ENCODE data around the gene ABCA12.

The ABCA12 gene

DNA sequence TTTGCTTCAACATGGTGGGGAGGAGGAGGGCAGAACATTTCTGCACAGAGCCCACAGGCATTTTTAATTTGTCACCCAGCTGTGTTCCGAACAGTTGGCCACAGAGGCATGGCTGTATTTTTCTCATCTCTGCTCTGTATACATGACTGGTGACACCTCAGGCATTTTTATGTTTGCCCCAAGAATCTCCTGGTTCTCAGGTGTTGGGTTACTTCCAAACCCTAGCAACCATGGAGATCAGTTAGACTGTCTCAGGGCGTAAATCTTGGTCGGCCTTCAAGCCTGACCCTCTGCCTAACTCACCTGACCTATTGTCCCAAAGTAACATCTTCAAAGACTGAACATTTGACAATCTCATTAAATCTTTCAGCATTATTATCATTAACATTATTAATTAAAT lies 100.0 kb downstream of the ABCA12 start:
- DNase-seq (ENCODE audit: low read depth in 2 of 2), result no peak

DNA sequence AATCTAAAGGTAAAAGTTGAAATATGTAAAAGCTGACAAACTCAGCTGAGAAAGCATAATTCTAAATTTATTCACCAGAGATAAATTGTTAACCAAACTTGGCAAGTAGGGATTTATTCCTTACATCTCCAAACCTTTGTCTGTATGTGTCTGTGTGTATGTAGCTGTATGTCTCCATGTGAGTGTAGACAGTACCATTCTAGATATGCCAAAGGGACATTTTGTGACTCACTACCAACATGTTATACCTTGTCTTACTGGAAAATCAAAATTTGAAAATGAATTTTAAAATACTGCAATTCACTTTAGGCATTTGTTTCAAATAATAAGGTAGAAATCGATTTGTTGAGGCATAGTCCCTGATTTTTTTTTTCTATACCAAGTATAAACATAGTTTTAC lies 102.1 kb downstream of the ABCA12 start:
- no peak for DNase-seq (ENCODE audit: low read depth in 2 of 2)

DNA sequence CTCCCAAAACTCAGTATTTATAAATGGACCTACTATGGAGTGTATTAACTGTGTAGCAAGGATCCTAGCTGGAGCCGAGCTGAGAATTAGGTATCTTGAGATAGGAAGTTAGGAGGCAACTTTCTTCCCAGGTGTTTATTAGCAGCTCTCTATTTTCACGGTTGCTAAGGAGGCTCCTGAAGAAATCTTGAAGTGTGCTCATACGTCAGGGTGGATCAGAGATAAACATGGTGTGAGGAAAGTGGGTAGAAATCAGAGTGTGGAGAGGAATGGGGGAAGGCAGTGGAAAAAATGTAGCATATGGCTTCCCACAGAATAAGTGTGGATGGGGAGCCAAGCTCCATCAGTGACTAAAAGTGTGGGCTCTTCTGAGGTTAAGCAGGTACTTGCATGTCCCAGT lies 104.3 kb downstream of the ABCA12 start:
- no peak for DNase-seq (ENCODE audit: low read depth in 2 of 2)

DNA sequence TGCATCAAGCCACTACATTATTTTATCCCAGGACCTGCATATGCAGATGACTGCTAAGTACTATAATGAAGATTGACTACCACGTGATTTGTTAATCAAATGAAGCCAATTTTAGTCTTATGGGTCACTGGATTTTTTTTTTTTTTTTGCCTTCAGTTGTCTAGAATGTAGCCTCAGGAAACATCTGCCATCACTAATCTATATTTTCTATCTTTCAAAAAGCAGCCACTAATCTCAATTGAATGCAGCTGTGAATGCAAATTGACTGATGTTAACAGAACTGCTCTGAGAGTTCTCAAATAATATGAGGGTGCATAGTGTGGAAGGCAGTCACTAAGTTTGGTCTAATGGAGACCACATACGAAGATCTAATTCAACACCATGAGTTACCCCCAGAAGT lies 106.3 kb downstream of the ABCA12 start:
- DNase-seq (ENCODE audit: low read depth in 2 of 2), result no peak

GRCh38 chr2:215031321-215031720 lies 107.1 kb downstream of the ABCA12 start:
- no peak for DNase-seq (ENCODE audit: low read depth in 2 of 2)

DNA sequence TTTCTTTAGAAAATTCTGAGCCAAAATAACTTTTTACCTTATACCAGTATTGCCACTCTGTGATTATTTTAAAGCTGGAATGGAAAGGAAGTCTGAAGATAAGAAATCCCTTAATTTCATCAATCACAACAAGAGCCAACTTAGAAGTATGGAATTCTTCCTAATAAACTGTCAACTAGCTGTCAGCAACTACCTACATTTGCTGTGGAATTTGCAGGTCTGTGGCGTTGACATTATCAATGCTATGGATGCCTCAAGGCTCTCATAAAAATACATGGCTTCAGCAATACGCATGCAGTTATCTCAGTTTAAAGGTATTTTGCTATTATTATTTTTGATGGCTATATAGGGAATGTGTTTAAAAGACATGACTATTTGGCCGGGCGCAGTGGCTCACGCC lies 108.5 kb downstream of the ABCA12 start:
- no peak for DNase-seq (ENCODE audit: low read depth in 2 of 2)

- no peak for DNase-seq (ENCODE audit: low read depth in 2 of 2)
These were observed 110.2 kb downstream of the ABCA12 start for GRCh38 chr2:215028231-215028630.

DNA sequence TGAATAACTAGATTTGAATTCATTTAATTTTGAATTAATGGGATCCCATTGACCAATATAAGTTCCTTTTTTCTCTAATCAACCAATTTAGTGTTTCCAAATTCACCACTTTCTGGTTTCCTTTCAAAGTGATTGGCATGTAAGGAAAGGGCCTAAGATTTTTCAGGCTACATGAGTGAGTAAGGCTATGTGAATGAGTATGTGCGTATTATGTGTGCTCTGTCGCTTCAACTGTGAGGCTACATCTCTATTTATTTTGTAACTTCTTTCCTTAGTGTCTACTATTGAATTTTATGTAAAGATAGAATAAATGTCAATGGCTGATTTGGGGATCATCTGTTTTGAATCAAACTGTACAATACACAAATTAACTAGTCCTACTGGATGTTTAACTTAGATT lies 110.6 kb downstream of the ABCA12 start:
- no peak for DNase-seq (ENCODE audit: low read depth in 2 of 2)

GRCh38 chr2:215022910-215023309 lies 115.5 kb downstream of the ABCA12 start:
- DNase-seq (ENCODE audit: low read depth in 2 of 2), result no peak

DNA sequence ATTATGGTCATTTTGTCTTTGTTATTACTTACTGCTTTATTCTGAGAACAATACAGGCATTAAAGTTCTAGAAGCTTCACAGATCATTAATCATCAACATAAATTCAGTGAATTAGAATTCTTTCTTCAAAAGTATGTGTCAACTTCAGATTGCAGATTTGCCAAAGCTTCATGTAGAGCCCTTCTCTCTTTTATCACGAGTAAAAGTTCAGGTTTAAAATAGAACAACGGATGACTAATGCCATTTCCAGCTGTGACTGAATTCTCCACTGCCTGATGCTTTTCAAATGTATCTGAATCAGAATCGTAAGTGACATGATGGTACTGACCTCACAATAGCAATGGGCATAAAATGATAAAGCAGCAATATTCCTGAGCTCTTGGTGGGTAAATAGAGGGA lies 116.0 kb downstream of the ABCA12 start:
- DNase-seq (ENCODE audit: low read depth in 2 of 2), result no peak

DNA sequence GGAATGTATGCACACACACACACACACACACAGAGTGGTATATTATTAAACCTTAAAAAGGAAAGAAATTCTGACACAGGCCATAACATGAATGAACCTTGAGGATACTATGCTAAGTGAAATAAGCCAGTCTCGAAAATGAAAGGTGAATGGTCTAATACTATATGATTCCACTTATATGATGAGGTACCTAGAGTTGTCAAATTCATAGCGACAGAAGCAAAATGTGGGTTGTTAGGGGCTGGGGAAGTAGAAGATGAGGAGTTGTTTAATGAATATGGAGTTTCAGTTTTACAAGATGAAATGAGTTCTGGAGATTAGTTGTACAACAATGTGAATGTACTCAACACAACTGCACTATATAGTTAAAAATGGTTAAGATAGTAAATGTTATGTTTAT lies 118.1 kb downstream of the ABCA12 start:
- DNase-seq (ENCODE audit: low read depth in 2 of 2), result no peak

GRCh38 chr2:215019521-215020145 lies 118.8 kb downstream of the ABCA12 start:
- DNase-seq (ENCODE audit: low read depth in 2 of 2), result no peak

GRCh38 chr2:215019085-215019484 lies 119.3 kb downstream of the ABCA12 start:
- DNase-seq (ENCODE audit: low read depth in 2 of 2), result no peak

DNA sequence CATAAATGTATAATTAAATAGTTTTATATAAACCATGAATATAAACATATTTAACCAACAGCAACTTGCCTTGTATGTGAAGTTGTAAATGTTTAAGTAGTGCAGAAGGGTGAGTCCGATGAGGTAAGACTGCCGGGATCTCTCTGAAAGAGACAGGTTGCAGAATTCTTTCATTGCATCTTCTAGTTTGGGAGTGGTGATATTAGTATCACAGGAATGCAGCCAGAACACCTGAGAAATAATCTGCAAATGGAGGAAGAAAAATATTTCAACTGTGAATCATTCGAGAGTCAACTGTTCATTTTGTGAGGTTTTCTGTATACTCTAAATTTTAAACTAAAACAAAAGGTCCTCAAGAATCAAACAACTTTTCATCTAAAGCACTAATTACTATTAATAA lies 123.0 kb downstream of the ABCA12 start:
- DNase-seq (ENCODE audit: low read depth in 2 of 2), result no peak

DNA sequence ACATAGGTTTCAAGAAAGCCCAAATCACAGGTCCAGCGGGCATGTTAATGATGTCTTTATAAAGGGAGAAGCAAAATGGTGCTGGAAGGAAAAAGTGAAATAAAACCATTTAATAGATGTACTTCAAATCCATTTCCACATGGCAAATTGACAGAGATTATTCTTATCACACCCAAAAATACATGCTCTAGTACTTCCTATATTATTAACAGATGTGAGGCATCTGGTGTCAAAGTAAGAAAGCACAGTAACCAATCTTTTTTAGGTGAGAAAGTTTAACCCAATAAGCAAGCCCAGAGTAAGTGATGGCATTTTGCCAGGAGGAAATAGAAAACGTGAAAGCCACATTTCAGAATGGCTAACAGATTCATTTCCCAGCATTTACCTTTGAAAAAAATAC lies 128.0 kb downstream of the ABCA12 start:
- no peak for DNase-seq (ENCODE audit: low read depth in 2 of 2)

- DNase-seq (ENCODE audit: low read depth in 2 of 2), result no peak
These were observed 135.4 kb downstream of the ABCA12 start for GRCh38 chr2:215003001-215003400.

GRCh38 chr2:215002500-215002899 lies 135.9 kb downstream of the ABCA12 start:
- DNase-seq (ENCODE audit: low read depth in 2 of 2), result no peak

DNA sequence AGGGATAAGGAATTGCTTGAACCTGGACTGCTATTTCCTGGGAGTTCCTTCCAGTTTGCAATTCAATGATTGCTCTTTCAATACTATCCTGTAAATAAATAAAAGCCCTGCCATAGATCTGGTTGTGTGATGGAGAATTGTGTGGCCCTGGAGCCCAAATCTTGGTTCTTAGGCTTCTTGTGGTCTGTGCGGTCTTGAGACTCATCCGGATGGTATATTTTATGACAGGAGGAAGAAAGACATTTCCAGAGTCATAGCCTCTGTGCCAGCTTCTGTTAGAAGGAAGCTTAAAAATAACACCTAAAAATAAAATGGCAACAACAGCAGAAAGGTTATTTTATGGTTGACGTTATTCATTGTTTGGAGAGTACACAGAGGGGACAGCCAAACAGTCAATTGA lies 137.7 kb downstream of the ABCA12 start:
- no peak for DNase-seq (ENCODE audit: low read depth in 2 of 2)

GRCh38 chr2:214995926-214996670 lies 142.3 kb downstream of the ABCA12 start:
- no peak for DNase-seq (ENCODE audit: low read depth in 2 of 2)

DNA sequence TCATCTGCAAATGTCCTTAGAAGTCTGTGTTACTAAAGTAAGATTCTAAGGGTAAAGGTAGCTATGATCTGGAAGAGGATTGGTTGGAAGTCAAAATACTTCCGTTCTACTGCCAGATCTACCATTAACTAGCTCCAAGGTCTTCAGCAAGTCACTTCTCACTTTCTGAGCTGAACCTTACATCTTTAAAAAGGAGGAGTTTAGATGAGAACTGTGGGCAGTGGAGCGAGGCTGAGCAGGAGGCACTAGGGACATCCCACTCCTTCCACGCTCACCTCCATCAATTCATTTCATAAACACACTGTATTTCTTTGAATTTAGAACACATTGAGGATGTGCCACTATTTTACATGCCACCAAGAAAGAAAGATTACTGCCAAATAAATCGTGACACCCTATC lies 143.0 kb downstream of the ABCA12 start:
- DNase-seq (ENCODE audit: low read depth in 2 of 2), result no peak

GRCh38 chr2:214992911-214993310 lies 145.5 kb downstream of the ABCA12 start:
- no peak for DNase-seq (ENCODE audit: low read depth in 2 of 2)

DNA sequence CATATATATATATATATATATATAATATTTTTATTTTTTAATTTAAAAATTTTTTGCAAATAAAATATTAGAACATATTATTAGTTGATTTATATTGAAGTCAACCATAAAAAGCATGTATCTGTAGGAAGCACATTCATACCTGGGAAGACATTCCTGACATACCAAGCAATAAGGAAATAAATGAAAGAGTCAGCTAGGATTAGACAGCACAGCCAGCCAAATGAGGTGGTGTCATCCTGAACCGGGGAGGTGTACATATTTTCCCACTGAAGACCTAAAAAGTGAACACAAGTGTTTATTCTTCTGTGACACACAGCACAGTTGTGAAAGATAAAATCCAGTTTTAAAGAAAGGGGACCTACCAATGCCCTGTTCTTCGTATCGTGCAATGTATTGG lies 149.2 kb downstream of the ABCA12 start:
- DNase-seq (ENCODE audit: low read depth in 2 of 2), result no peak

- DNase-seq (ENCODE audit: low read depth in 2 of 2), result no peak
These were observed 151.2 kb downstream of the ABCA12 start for GRCh38 chr2:214987261-214987660.

GRCh38 chr2:214985619-214986018 lies 152.8 kb downstream of the ABCA12 start:
- DNase-seq (ENCODE audit: low read depth in 2 of 2), result no peak
